K562 (cell line): ENCODE results near the gene DAPK1. TPM values are rescaled to one million over a fixed set of nuclear protein-coding genes. Genes with fewer than 3 reads are reported as not detected.
A peak's percentile ranks its signal among the peaks of the same experiment; 100 is the strongest.

Experiments used
- ATAC-seq: fragments of 200-7000 bp; cut with Tn5 transposase; 3 replicates; pipeline ENCODE4 v1.9.1; 2020; ENCODE audit warnings: moderate library complexity
- BruUV-seq: library from RNA; stranded (reverse); fragments of 400-500 nt; replicated peaks from 2 replicates; lab custom pipeline; 2021; lab: Mats Ljungman, UMichigan
- CTCF ChIA-PET: fragments of 300-600 bp; formaldehyde crosslinking; extraction: SDS; loops from one replicate; lab custom pipeline; 2021; ENCODE audit warnings: low intra/inter-chr PET ratio; lab: Yijun Ruan, JAX
- POLR2A ChIA-PET: fragments of 300-600, 350-650 bp; sonication (Branson Sonifier 250); formaldehyde crosslinking; extraction: SDS; loops from one replicate; lab custom pipeline; 2021; ENCODE audit warnings: antibody characterized with exemption, inconsistent platforms; lab: Yijun Ruan, JAX
- DNase-seq, 4 experiments: peaks; one replicate each; pipeline versions ENCODE4 v3.0.0 to v3.0.0-alpha.2; 2011 to 2018; ENCODE audit warnings: low spot score in 3 of 4, mixed read lengths in 3 of 4; ENCODE audit errors: extremely low read depth in 1 of 4
- FAIRE-seq: peaks from 2 replicates; lab custom pipeline; 2011; peaks lifted over from hg19 to GRCh38; lab: Jason Lieb, UNC
- H2AFZ ChIP-seq: 2 replicates; pipeline ENCODE4 v1.6.0; 2011; ENCODE audit warnings: low read depth, low read length, control low read depth, inconsistent platforms
- H3K27ac ChIP-seq: fragments of 200-600 bp; 3 replicates; pipeline ENCODE4 v1.8.0; 2011; ENCODE audit warnings: low read depth, mild to moderate bottlenecking, control low read depth, inconsistent platforms, low read length, moderate library complexity, mixed read lengths; ENCODE audit errors: extremely low read depth
- H3K27me3 ChIP-seq, 2 experiments: fragments of 300-600 bp in 1 of 2; 2 replicates in 1 of 2; 3 replicates in 1 of 2; pipeline versions ENCODE4 v1.6.0 to v1.8.0; 2011; ENCODE audit warnings: inconsistent platforms in 2 of 2, low read length in 2 of 2, mild to moderate bottlenecking in 1 of 2, mixed read lengths in 1 of 2, moderate library complexity in 1 of 2; ENCODE audit not compliant: control insufficient read depth in 2 of 2, insufficient read depth in 2 of 2
- H3K36me3 ChIP-seq: fragments of 300-600 bp; 3 replicates; pipeline ENCODE4 v1.8.0; 2011; ENCODE audit warnings: mild to moderate bottlenecking, low read length, inconsistent platforms; ENCODE audit not compliant: control insufficient read depth, insufficient read depth
- H3K4me1 ChIP-seq, 2 experiments: fragments of 200-600 bp in 1 of 2; replicated peaks in 1 of 2; 2 replicates in 1 of 2; 3 replicates in 1 of 2; pipeline versions ENCODE4 v1.5.1 to v1.8.0; 2011; ENCODE audit warnings: inconsistent platforms in 2 of 2, low read length in 2 of 2, mild to moderate bottlenecking in 1 of 2, mixed read lengths in 1 of 2, moderate library complexity in 1 of 2; ENCODE audit not compliant: control insufficient read depth in 2 of 2, insufficient read depth in 2 of 2
- H3K4me2 ChIP-seq: 2 replicates; pipeline ENCODE4 v1.6.1; 2011; ENCODE audit warnings: low read length, control low read depth, inconsistent platforms, mixed read lengths; ENCODE audit not compliant: insufficient read depth
- H3K4me3 ChIP-seq: fragments of 200-600 bp; sonication (generic), shearing (Covaris generic); 2 replicates; pipeline ENCODE4 v1.5.1; 2016; ENCODE audit warnings: control low read depth, inconsistent platforms
- H3K79me2 ChIP-seq: fragments of 200-600 bp; 3 replicates; pipeline ENCODE4 v1.8.0; 2011; ENCODE audit warnings: low read length, inconsistent platforms; ENCODE audit not compliant: control insufficient read depth, insufficient read depth
- H3K9ac ChIP-seq, 2 experiments: 2 replicates each; pipeline versions ENCODE4 v1.6.0 to v1.6.1; 2011; ENCODE audit warnings: low read depth in 2 of 2, low read length in 2 of 2, control low read depth in 1 of 2, inconsistent platforms in 1 of 2, mild to moderate bottlenecking in 1 of 2, mixed read lengths in 1 of 2; ENCODE audit not compliant: insufficient read depth in 1 of 2
- H3K9me1 ChIP-seq: one replicate; pipeline ENCODE4 v1.6.0; 2011; ENCODE audit warnings: inconsistent platforms, mild to moderate bottlenecking, low read length, moderate library complexity; ENCODE audit not compliant: control insufficient read depth, insufficient read depth
- H3K9me3 ChIP-seq: replicated peaks from 2 replicates; pipeline ENCODE4 v1.5.1; 2011; ENCODE audit warnings: low read depth, low read length, inconsistent platforms; ENCODE audit not compliant: control insufficient read depth, insufficient read depth
- H4K20me1 ChIP-seq: replicated peaks from 2 replicates; pipeline ENCODE4 v1.6.1; 2011; ENCODE audit warnings: low read length, inconsistent platforms, mixed read lengths; ENCODE audit not compliant: control insufficient read depth, insufficient read depth
- ARID1B ChIP-seq: fragments of 450-650 bp; IDR thresholded peaks from 2 replicates; pipeline ENCODE4 v1.6.1; 2016; ENCODE audit warnings: antibody characterized with exemption, mild to moderate bottlenecking, inconsistent platforms
- CBFA2T2 ChIP-seq: fragments of 450-650 bp; conservative IDR thresholded peaks from 2 replicates; pipeline ENCODE4 v1.6.1; 2017; ENCODE audit warnings: mild to moderate bottlenecking
- CBFA2T3 ChIP-seq: fragments of 450-650 bp; IDR thresholded peaks from 2 replicates; pipeline ENCODE4 v1.6.1; 2017
- CBX3 ChIP-seq, 2 experiments: IDR thresholded peaks; 1 replicate in 1 of 2; 2 replicates in 1 of 2; pipeline ENCODE4 v1.6.1; 2012; ENCODE audit warnings: inconsistent platforms in 2 of 2, low read length in 2 of 2, borderline replicate concordance in 1 of 2, control low read depth in 1 of 2
- L3MBTL2 ChIP-seq: fragments of 450-650 bp; IDR thresholded peaks from 2 replicates; pipeline ENCODE4 v1.6.1; 2016; ENCODE audit warnings: mild to moderate bottlenecking, moderate library complexity
- NCOR1 ChIP-seq: fragments of 450-650 bp; IDR thresholded peaks from 2 replicates; pipeline ENCODE4 v1.6.1; 2016; ENCODE audit warnings: mild to moderate bottlenecking, moderate library complexity
- TAL1 ChIP-seq: fragments of 450-650 bp; IDR thresholded peaks from 2 replicates; pipeline ENCODE4 v1.6.1; 2016; ENCODE audit warnings: mild to moderate bottlenecking
- TBP ChIP-seq: optimal IDR thresholded peaks from 2 replicates; pipeline ENCODE3; 2011; ENCODE audit warnings: low read depth, low read length, improper control_type of control experiment
- TCF3 ChIP-seq: sonication (generic); formaldehyde crosslinking; IDR thresholded peaks from 2 replicates; pipeline ENCODE4 v1.4.0; 2020; ENCODE audit warnings: mild to moderate bottlenecking, missing genetic modification reagents
- TEAD4 ChIP-seq, 2 experiments: sonication (generic) in 1 of 2; formaldehyde crosslinking in 1 of 2; IDR thresholded peaks; 2 replicates each; pipeline versions ENCODE4 v1.6.1 to v1.8.0; 2012 to 2022; ENCODE audit warnings: borderline replicate concordance in 1 of 2, inconsistent platforms in 1 of 2, low read length in 1 of 2, mild to moderate bottlenecking in 1 of 2, missing genetic modification reagents in 1 of 2
- WGBS: fragments of 100-300 bp; shearing (Covaris generic); methylation state at CpG from one replicate; pipeline ENCODE4 v1.1.6; 2016; ENCODE audit warnings: low coverage, mixed read lengths; ENCODE audit not compliant: insufficient coverage; ENCODE audit errors: missing lambda C conversion rate; 5-methylcytosine and 5-hydroxymethylcytosine counted together
- in situ Hi-C: fragments of 300-500 bp; cut with MboI; formaldehyde crosslinking; loops from 4 replicates; pipeline ENCODE4 v1.15.0; 2018; ENCODE audit warnings: inconsistent platforms, mixed read lengths
- intact Hi-C: fragments of 100-400 bp; cut with micrococcal nuclease; formaldehyde crosslinking; loops from 2 replicates; pipeline ENCODE4 v1.14.2; 2022
- polyA plus RNA-seq, 8 experiments: library from polyadenylated mRNA; depleted of rRNA in 4 of 8; stranded (reverse) in 5 of 8; unstranded in 3 of 8; fragments of >200 nt; fragmentation: Nextera tagmentation in 2 of 8; fragmentation: Illumina TruSeq in 1 of 8; extraction: Ambion mirVana in 2 of 8; extraction: Trizol in 1 of 8; gene quantifications; 2 replicates each; pipeline versions ENCODE4 v1.2.1 to v1.2.3, GENCODE V29; 2011 to 2014; ENCODE audit warnings: inconsistent platforms in 1 of 8, missing spikeins in 1 of 8
- total RNA-seq, 7 experiments: library from RNA; depleted of rRNA in 6 of 7; stranded (reverse); fragments of >200 nt in 6 of 7; fragmentation: Illumina TruSeq in 2 of 7; extraction: Trizol in 2 of 7; gene quantifications; 2 replicates each; pipeline versions ENCODE4 v1.2.1 to v1.2.3, GENCODE V29; 2011 to 2021; ENCODE audit warnings: low replicate concordance in 1 of 7
- TF ChIP-seq, protein P1 (sequence below): IDR thresholded peaks from 2 replicates; pipeline ENCODE4 v1.6.1; 2014; ENCODE audit warnings: antibody characterized with exemption
- TF ChIP-seq, protein P2 (sequence below): sonication (generic); formaldehyde crosslinking; IDR thresholded peaks from 2 replicates; pipeline ENCODE4 v1.8.1; 2022; ENCODE audit warnings: missing genetic modification reagents

DAPK1 gene
- total and polyA plus RNA-seq, 9 of the 15 experiments (the other 6 are each of a cell fraction or from before 2014, with no cell fraction given), result 1.7 to 26.4 (median 15.8) TPM

DNA sequence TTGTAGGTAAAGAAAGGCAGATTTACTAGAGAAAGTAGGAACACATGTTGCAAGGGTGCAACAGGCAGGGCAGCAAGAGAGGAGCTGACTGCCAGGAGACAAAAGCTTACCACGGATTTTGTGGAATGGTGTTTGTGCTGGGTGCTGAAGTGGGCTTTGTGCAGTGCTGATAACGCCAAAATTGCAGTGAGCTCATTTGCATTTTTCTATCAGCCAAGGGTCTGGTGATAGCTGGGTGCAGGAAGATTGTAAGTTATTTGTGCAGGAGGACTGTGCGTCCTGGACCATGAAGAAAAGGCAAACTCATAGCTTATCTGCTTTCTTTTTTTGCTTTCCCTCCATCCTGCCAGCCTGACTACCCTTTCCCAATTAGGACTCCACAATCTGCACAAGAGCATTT lies 241.9 kb downstream of the DAPK1 start:
- 0% methylated on average over 2 of the region's 3 CpGs for WGBS
- intact Hi-C loops, result no loop called here
- DNase-seq, result peak in 2 of 4 experiments; percentile 14 to 59
- peak; percentile 85 for FAIRE-seq
- no peak overlapping the region for H3K9ac ChIP-seq
- no TSS peak for BruUV-seq
- peak; percentile 69 for ATAC-seq
- TF ChIP-seq, protein P1, sequence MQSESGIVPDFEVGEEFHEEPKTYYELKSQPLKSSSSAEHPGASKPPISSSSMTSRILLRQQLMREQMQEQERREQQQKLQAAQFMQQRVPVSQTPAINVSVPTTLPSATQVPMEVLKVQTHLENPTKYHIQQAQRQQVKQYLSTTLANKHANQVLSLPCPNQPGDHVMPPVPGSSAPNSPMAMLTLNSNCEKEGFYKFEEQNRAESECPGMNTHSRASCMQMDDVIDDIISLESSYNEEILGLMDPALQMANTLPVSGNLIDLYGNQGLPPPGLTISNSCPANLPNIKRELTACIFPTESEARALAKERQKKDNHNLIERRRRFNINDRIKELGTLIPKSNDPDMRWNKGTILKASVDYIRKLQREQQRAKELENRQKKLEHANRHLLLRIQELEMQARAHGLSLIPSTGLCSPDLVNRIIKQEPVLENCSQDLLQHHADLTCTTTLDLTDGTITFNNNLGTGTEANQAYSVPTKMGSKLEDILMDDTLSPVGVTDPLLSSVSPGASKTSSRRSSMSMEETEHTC, result no peak
- TF ChIP-seq, protein P2, sequence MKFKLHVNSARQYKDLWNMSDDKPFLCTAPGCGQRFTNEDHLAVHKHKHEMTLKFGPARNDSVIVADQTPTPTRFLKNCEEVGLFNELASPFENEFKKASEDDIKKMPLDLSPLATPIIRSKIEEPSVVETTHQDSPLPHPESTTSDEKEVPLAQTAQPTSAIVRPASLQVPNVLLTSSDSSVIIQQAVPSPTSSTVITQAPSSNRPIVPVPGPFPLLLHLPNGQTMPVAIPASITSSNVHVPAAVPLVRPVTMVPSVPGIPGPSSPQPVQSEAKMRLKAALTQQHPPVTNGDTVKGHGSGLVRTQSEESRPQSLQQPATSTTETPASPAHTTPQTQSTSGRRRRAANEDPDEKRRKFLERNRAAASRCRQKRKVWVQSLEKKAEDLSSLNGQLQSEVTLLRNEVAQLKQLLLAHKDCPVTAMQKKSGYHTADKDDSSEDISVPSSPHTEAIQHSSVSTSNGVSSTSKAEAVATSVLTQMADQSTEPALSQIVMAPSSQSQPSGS (CRISPR knock-in tag), result no peak
- TF ChIP-seq L3MBTL2 (no peak), TAL1 (peak; percentile 13; the same call in 1 of the 2 replicates), NCOR1 (peak; percentile 19; the same call in 1 of the 2 replicates), ARID1B (0 out of 2 replicates have a peak, but pooled peaks have one; percentile 24), TBP (peak; percentile 45), TCF3 (peak; percentile 46; the same call in 1 of the 2 replicates), CBFA2T2 (peak; percentile 55), TEAD4 (IDR thresholded peaks at IDR 0.05; ENCODE audit: low read length) (0 out of 2 replicates have a peak, but pooled peaks have one; percentile 7), TEAD4 (CRISPR knock-in tag; IDR thresholded peaks at IDR 0.05; ENCODE audit: borderline replicate concordance) (no peak), CBFA2T3 (peak; percentile 73), CBX3 (IDR thresholded peaks at IDR 0.05; ENCODE audit: borderline replicate concordance in 1 of 2, low read length in 2 of 2) (peak in 1 of 2 experiments; percentile 42; a peak in 1 of 3 replicates)
- H3K79me2 ChIP-seq, result no peaks in the 10 kb centered on the region
- no peak overlapping the region for H3K4me3 ChIP-seq
- peaks cover 8% of the 10 kb centered on the region; the same call in 1 of the 2 replicates for H3K9me3 ChIP-seq
- no peaks in the 10 kb centered on the region for H3K9me1 ChIP-seq
- peaks cover 0 to 20% of the 10 kb centered on the region in 2 experiments; a peak in 2 of 5 replicates for H3K4me1 ChIP-seq
- peak overlapping the region; percentile 43; the same call in 1 of the 3 replicates for H3K27ac ChIP-seq
- no peaks in the 10 kb centered on the region for H3K27me3 ChIP-seq
- H3K36me3 ChIP-seq, result no peaks in the 10 kb centered on the region
- ChIA-PET CTCF (no interaction called here), POLR2A (interaction anchor here (1.0 to 1.4 kb wide), 2 partner anchors 10 to 14 kb away, joined by 3 to 4 read pairs; partner anchors contain the start of gene CTSL)
- H4K20me1 ChIP-seq, result no peaks in the 10 kb centered on the region
- peak overlapping the region; percentile 70; the same call in 1 of the 2 replicates for H2AFZ ChIP-seq
- peak overlapping the region; percentile 32 for H3K4me2 ChIP-seq
- in situ Hi-C loops, result no loop called here
